KBM-7 (cell line): ENCODE results near the gene TGIF2LY.
"Not testable (repeated sequence)": the region's sequence is repeated elsewhere in the genome, so short reads cannot be mapped to it uniquely, and the experiment has no call there.

Experiments used
- DNase-seq: peaks from one replicate; pipeline ENCODE4 v3.0.0-alpha.2; 2015
- in situ Hi-C: fragments of 300-500 bp; cut with MboI; formaldehyde crosslinking; loops from 2 replicates; pipeline ENCODE4 v1.14.3; 2020; ENCODE audit warnings: low sequenced_read_pairs, low pct_unique_long_range_greater_than_20kb, mixed read lengths

Gene TGIF2LY

DNA sequence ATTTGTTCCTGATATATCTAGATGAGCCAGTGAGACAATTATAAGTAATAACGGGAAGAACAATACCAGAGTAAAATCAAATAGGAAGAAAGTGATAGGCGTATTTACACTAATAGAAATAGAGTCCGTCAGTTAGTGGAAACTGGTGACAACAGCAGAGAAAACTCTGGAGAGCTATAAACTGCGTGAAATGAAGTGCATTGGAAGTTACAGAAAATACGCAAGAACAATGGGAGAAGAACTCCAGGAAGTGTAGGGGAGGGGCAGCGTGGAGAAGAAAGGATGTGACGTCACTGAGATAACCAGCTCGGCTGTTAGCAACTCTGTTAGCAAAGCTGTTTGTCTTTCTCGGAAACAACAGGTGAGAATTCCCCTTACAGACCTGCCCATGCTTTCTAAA, at the start of gene TGIF2LY:
TGIF2LY (plus strand) TSS at position 301 of the 400 bp plus-strand sequence. CDS start 178 bp downstream, outside the sequence.
- in situ Hi-C loops, DNase-seq: not testable (repeated sequence)
